K562 (cell line): Measurements from ENCODE around the gene TSPAN16. TPM values are rescaled to one million over a fixed set of nuclear protein-coding genes. Genes with fewer than 3 reads are reported as not detected.

Source experiments
- CC2D1A ChIP-seq: fragments of 450-650 bp; IDR thresholded peaks from 2 replicates; pipeline ENCODE4 v1.6.1; 2017; ENCODE audit warnings: mild to moderate bottlenecking
- DPF2 ChIP-seq: fragments of 450-650 bp; IDR thresholded peaks from 2 replicates; pipeline ENCODE4 v1.6.1; 2016
- ELF4 ChIP-seq: fragments of 450-650 bp; formaldehyde crosslinking; IDR thresholded peaks from 2 replicates; pipeline ENCODE4 v1.4.0; 2022; ENCODE audit warnings: missing genetic modification characterization
- FOXJ2 ChIP-seq: fragments of 200-800 bp; sonication (Bioruptor generic); IDR thresholded peaks from 2 replicates; pipeline ENCODE4 v1.6.1; 2016; ENCODE audit warnings: missing genetic modification characterization, missing compliant biosample characterization
- FOXO4 ChIP-seq: fragments of 450-650 bp; formaldehyde crosslinking; IDR thresholded peaks from 2 replicates; pipeline ENCODE4 v1.4.0; 2020; ENCODE audit warnings: mild to moderate bottlenecking, moderate library complexity
- HIVEP1 ChIP-seq: fragments of 250-450 bp; sonication (Bioruptor Pico); IDR thresholded peaks from 2 replicates; pipeline ENCODE4 v1.4.0; 2020; ENCODE audit warnings: mild to moderate bottlenecking
- HNRNPH1 ChIP-seq: fragments of 200-400 bp; formaldehyde crosslinking; optimal IDR thresholded peaks from 2 replicates; pipeline ENCODE3; 2017; ENCODE audit warnings: low read depth, mild to moderate bottlenecking, low read length, moderate library complexity
- KAT2B ChIP-seq: IDR thresholded peaks from one replicate; pipeline ENCODE4 v1.6.1; 2012; ENCODE audit warnings: low read depth, mild to moderate bottlenecking, control low read depth, inconsistent platforms, low read length, moderate library complexity
- MCM2 ChIP-seq: fragments of 450-650 bp; IDR thresholded peaks from 2 replicates; pipeline ENCODE4 v1.6.1; 2017; ENCODE audit warnings: low read depth, mild to moderate bottlenecking
- MITF ChIP-seq: IDR thresholded peaks from 2 replicates; pipeline ENCODE4 v1.6.1; 2014; ENCODE audit warnings: antibody characterized with exemption
- NELFE ChIP-seq: IDR thresholded peaks from 2 replicates; pipeline ENCODE4 v1.6.1; 2011; ENCODE audit warnings: mild to moderate bottlenecking; ENCODE audit not compliant: insufficient read depth, insufficient read length
- NFE2L1 ChIP-seq: fragments of 450-650 bp; IDR thresholded peaks from 2 replicates; pipeline ENCODE4 v1.6.1; 2016; ENCODE audit warnings: missing genetic modification characterization, low read depth, mild to moderate bottlenecking, missing compliant biosample characterization, moderate library complexity, borderline replicate concordance
- NR3C1 ChIP-seq: sonication (generic); formaldehyde crosslinking; IDR thresholded peaks from 2 replicates; pipeline ENCODE4 v1.8.1; 2022; ENCODE audit warnings: missing genetic modification reagents
- PHB2 ChIP-seq: fragments of 450-650 bp; IDR thresholded peaks from 2 replicates; pipeline ENCODE4 v1.6.1; 2017; ENCODE audit warnings: low read depth
- PHF8 ChIP-seq: fragments of 200-600 bp; sonication (generic); IDR thresholded peaks from 2 replicates; pipeline ENCODE4 v1.6.1; 2012; ENCODE audit warnings: mixed run types, mild to moderate bottlenecking, inconsistent platforms, low read length, moderate library complexity, borderline replicate concordance
- TARDBP ChIP-seq: fragments of 450-650 bp; IDR thresholded peaks from 2 replicates; pipeline ENCODE4 v1.6.1; 2016
- VEZF1 ChIP-seq: fragments of 200-800 bp; sonication (Bioruptor generic); IDR thresholded peaks from 2 replicates; pipeline ENCODE4 v1.6.1; 2017; ENCODE audit warnings: missing genetic modification characterization, missing compliant biosample characterization
- ZKSCAN8 ChIP-seq: fragments of 200-800 bp; sonication (Bioruptor generic); IDR thresholded peaks from 2 replicates; pipeline ENCODE4 v1.6.1; 2016; ENCODE audit warnings: missing genetic modification characterization, missing compliant biosample characterization
- ZNF41 ChIP-seq: fragments of 250-450 bp; sonication (Bioruptor Pico); conservative IDR thresholded peaks from 2 replicates; pipeline ENCODE4 v1.4.0; 2020; ENCODE audit warnings: mild to moderate bottlenecking
- ZNF431 ChIP-seq: sonication (generic); formaldehyde crosslinking; IDR thresholded peaks from 2 replicates; pipeline ENCODE4 v1.8.0; 2022; ENCODE audit warnings: mild to moderate bottlenecking, missing genetic modification reagents
- ZNF696 ChIP-seq: fragments of 250-450 bp; sonication (Bioruptor Pico); conservative IDR thresholded peaks from 2 replicates; pipeline ENCODE4 v1.4.0; 2020; ENCODE audit warnings: mild to moderate bottlenecking, moderate library complexity
- ZNF717 ChIP-seq: fragments of 250-450 bp; sonication (Bioruptor Pico); IDR thresholded peaks from 2 replicates; pipeline ENCODE4 v1.5.0; 2021
- ZNF830 ChIP-seq: fragments of 250-450 bp; sonication (Bioruptor Pico); IDR thresholded peaks from 2 replicates; pipeline ENCODE4 v1.5.0; 2021; ENCODE audit warnings: mild to moderate bottlenecking
- polyA plus RNA-seq, 8 experiments: library from polyadenylated mRNA; depleted of rRNA in 4 of 8; stranded (reverse) in 5 of 8; unstranded in 3 of 8; fragments of >200 nt; fragmentation: Nextera tagmentation in 2 of 8; fragmentation: Illumina TruSeq in 1 of 8; extraction: Ambion mirVana in 2 of 8; extraction: Trizol in 1 of 8; gene quantifications; 2 replicates each; pipeline versions ENCODE4 v1.2.1 to v1.2.3, GENCODE V29; 2011 to 2014; ENCODE audit warnings: inconsistent platforms in 1 of 8, missing spikeins in 1 of 8
- total RNA-seq, 7 experiments: library from RNA; depleted of rRNA in 6 of 7; stranded (reverse); fragments of >200 nt in 6 of 7; fragmentation: Illumina TruSeq in 2 of 7; extraction: Trizol in 2 of 7; gene quantifications; 2 replicates each; pipeline versions ENCODE4 v1.2.1 to v1.2.3, GENCODE V29; 2011 to 2021; ENCODE audit warnings: low replicate concordance in 1 of 7
- TF ChIP-seq, protein P1 (sequence below): fragments of 450-650 bp; IDR thresholded peaks from 2 replicates; pipeline ENCODE4 v1.7.0; 2016; ENCODE audit warnings: borderline replicate concordance
- TF ChIP-seq, protein P2 (sequence below), 2 experiments: fragments of 250-450 bp in 1 of 2; fragments of 450-650 bp in 1 of 2; sonication (Bioruptor Pico) in 1 of 2; IDR thresholded peaks; 2 replicates each; pipeline versions ENCODE4 v1.6.1 to v1.8.0; 2016 to 2021; ENCODE audit warnings: mild to moderate bottlenecking in 2 of 2, moderate library complexity in 2 of 2, missing compliant biosample characterization in 1 of 2, missing genetic modification characterization in 1 of 2

Gene TSPAN16
- total and polyA plus RNA-seq, 9 of the 15 experiments (the other 6 are each of a cell fraction or from before 2014, with no cell fraction given), result not detected

DNA sequence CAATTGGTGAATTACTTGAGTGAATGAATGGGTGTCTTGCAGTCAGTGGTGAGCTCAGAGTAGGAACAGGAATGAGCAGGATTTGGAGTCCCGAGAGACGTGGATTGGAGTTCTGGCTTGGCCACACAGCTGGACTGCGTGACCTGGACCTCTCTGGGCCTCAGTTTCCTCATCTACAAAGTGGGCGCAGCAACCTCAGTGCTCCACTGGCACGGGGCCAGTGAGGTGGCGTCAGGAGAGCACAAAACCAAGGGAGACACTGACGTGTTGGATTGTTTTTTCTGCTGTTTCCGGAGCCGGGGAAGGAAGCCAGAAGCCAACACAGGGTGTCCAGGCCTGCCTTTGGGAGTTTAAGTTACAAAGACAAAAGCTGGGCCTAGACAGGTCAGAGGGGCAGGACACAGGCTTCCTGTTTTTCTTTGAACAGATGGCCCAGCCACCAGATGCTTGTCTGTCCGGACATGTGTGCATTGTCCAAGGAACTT, 27.1 kb upstream of the TSPAN16 start (continued):
- TF ChIP-seq PHB2 (no peak), MITF (no peak), TARDBP (no peak), VEZF1 (CRISPR knock-in tag) (no peak), ZNF717 (CRISPR knock-in tag) (no peak), NR3C1 (CRISPR knock-in tag) (no peak), ZNF830 (no peak), CC2D1A (peak; percentile 51; the same call in 1 of the 2 replicates), ZNF696 (CRISPR knock-in tag) (no peak), ZNF41 (CRISPR knock-in tag) (no peak), NFE2L1 (tag) (no peak), ZKSCAN8 (peak; percentile 21; the same call in 1 of the 2 replicates), NELFE (no peak), HIVEP1 (CRISPR knock-in tag) (no peak), MCM2 (no peak), ELF4 (CRISPR knock-in tag) (no peak), DPF2 (peak; percentile 33; the same call in 1 of the 2 replicates), FOXJ2 (tag) (no peak), KAT2B (no peak), FOXO4 (CRISPR knock-in tag) (no peak), ZNF431 (CRISPR knock-in tag) (no peak), HNRNPH1 (no peak), PHF8 (no peak)
- TF ChIP-seq, protein P1, sequence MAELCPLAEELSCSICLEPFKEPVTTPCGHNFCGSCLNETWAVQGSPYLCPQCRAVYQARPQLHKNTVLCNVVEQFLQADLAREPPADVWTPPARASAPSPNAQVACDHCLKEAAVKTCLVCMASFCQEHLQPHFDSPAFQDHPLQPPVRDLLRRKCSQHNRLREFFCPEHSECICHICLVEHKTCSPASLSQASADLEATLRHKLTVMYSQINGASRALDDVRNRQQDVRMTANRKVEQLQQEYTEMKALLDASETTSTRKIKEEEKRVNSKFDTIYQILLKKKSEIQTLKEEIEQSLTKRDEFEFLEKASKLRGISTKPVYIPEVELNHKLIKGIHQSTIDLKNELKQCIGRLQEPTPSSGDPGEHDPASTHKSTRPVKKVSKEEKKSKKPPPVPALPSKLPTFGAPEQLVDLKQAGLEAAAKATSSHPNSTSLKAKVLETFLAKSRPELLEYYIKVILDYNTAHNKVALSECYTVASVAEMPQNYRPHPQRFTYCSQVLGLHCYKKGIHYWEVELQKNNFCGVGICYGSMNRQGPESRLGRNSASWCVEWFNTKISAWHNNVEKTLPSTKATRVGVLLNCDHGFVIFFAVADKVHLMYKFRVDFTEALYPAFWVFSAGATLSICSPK, result no peak
- TF ChIP-seq, protein P2, sequence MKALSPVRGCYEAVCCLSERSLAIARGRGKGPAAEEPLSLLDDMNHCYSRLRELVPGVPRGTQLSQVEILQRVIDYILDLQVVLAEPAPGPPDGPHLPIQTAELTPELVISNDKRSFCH (CRISPR knock-in tag; IDR thresholded peaks at IDR 0.05), result no peak
- TF ChIP-seq, protein P2 (tag; IDR thresholded peaks at IDR 0.05), result peak; percentile 69
